Measurements from ENCODE around the gene VSTM1.
"Not testable (repeated sequence)": the region's sequence is repeated elsewhere in the genome, so short reads cannot be mapped to it uniquely, and the experiment has no call there.

Gene VSTM1

GRCh38 chr19:54063350-54064116, at the start of gene VSTM1:
Gene VSTM1, minus strand, starts transcription at chr19:54063897. Its CDS starts 120 bp downstream, at chr19:54063777.
- no peak for DNase-seq

GRCh38 chr19:54109651-54110050, 46.0 kb upstream of the VSTM1 start:
- DNase-seq, result no peak

GRCh38 chr19:54108496-54108895, 44.8 kb upstream of the VSTM1 start:
- DNase-seq, result no peak

GRCh38 chr19:54107876-54108490, 44.3 kb upstream of the VSTM1 start:
- DNase-seq, result no peak

- no peak for DNase-seq
These were observed 43.0 kb upstream of the VSTM1 start for GRCh38 chr19:54106716-54107115.

GRCh38 chr19:54105796-54106195, 42.1 kb upstream of the VSTM1 start:
- DNase-seq, result no peak

- DNase-seq, result no peak
These were observed 41.5 kb upstream of the VSTM1 start for GRCh38 chr19:54104998-54105715.

GRCh38 chr19:54102421-54103169, 38.9 kb upstream of the VSTM1 start, which contains the start of gene NDUFA3:
Gene NDUFA3, plus strand, starts transcription at chr19:54102855. Its CDS starts 24 bp downstream, at chr19:54102879.
- peak; percentile 96 for DNase-seq

- DNase-seq, result no peak
These were observed 36.9 kb upstream of the VSTM1 start, which contains the start of gene OSCAR for GRCh38 chr19:54100561-54100960. Gene OSCAR, minus strand, starts transcription at chr19:54100803. Its CDS starts 11 bp downstream, at chr19:54100792.

GRCh38 chr19:54099903-54100255, 36.2 kb upstream of the VSTM1 start:
- not testable (repeated sequence) for DNase-seq

- DNase-seq, result no peak
These were observed 35.6 kb upstream of the VSTM1 start for GRCh38 chr19:54099190-54099902.

- no peak for DNase-seq
These were observed 33.0 kb upstream of the VSTM1 start for GRCh38 chr19:54096617-54097106.

GRCh38 chr19:54095859-54096616, 32.3 kb upstream of the VSTM1 start:
- DNase-seq, result peak; percentile 24

GRCh38 chr19:54095136-54095858, 31.6 kb upstream of the VSTM1 start:
- no peak for DNase-seq

GRCh38 chr19:54094426-54095000, 30.8 kb upstream of the VSTM1 start:
- no peak for DNase-seq

- DNase-seq, result no peak
These were observed 20.7 kb upstream of the VSTM1 start for GRCh38 chr19:54084410-54084809.

- DNase-seq, result no peak
These were observed 17.3 kb upstream of the VSTM1 start, which contains the start of gene TARM1 for GRCh38 chr19:54081032-54081431. Gene TARM1, minus strand, starts transcription at chr19:54081365. Its CDS starts 25 bp downstream, at chr19:54081340.

- DNase-seq, result no peak
These were observed 13.6 kb upstream of the VSTM1 start for GRCh38 chr19:54077334-54077733.

- no peak for DNase-seq
These were observed 11.2 kb upstream of the VSTM1 start for GRCh38 chr19:54074851-54075250.

- no peak for DNase-seq
These were observed 10.1 kb upstream of the VSTM1 start for GRCh38 chr19:54073829-54074228.
